Mucosa of descending colon (tissue), 3 donors: Measurements from ENCODE around the gene PTH1R. TPM values are rescaled to one million over a fixed set of nuclear protein-coding genes. Genes with fewer than 3 reads are reported as not detected.

Source experiments
- ATAC-seq: fragments of 200-7000 bp; cut with Tn5 transposase; one replicate; pipeline ENCODE4 v1.9.1; 2020; ENCODE audit warnings: mild to moderate bottlenecking, moderate library complexity
- DNase-seq, 3 donors: peaks; one replicate each; pipeline ENCODE4 v3.0.0-alpha.2; 2020
- H3K36me3 ChIP-seq: fragments of 200-600 bp; one replicate; pipeline ENCODE4 v1.8.0; 2021; ENCODE audit warnings: low read depth, mild to moderate bottlenecking
- H3K4me1 ChIP-seq: fragments of 200-600 bp; one replicate; pipeline ENCODE4 v1.8.0; 2021; ENCODE audit warnings: low read depth, mild to moderate bottlenecking
- H3K4me3 ChIP-seq: fragments of 200-600 bp; one replicate; pipeline ENCODE4 v1.8.0; 2021; ENCODE audit warnings: mild to moderate bottlenecking
- H3K9me3 ChIP-seq: fragments of 200-600 bp; one replicate; pipeline ENCODE4 v1.8.0; 2021; ENCODE audit warnings: mild to moderate bottlenecking
- CTCF ChIP-seq: fragments of 200-600 bp; IDR thresholded peaks from one replicate; pipeline ENCODE4 v1.8.0; 2022; ENCODE audit warnings: antibody characterized with exemption, mild to moderate bottlenecking
- intact Hi-C, 2 donors: fragments of 100-400 bp; cut with DNase I in 1 of 2; cut with micrococcal nuclease in 1 of 2; formaldehyde crosslinking; loops; one replicate each; pipeline versions ENCODE4 v1.11.0 to v1.11.1; 2022; cut with DNase I, micrococcal nuclease
- total RNA-seq, 3 donors: library from RNA; stranded (reverse); fragmentation: NEBNext Ultra II Directional in 2 of 3; extraction: Animal tissue kit (Norgen Biotek cat#: 25700) in 2 of 3; gene quantifications; one replicate each; pipeline versions ENCODE4 v1.2.1 to v1.2.4, GENCODE V29; 2021 to 2023
- donor health status: DM: no; HTN: no; CAD: no; lungs with moderate emphysema.
- donor health status: DM: no; HTN: no; CAD: no.
- donor health status: DM: no; HTN: yes; CAD: no.

PTH1R gene
- total RNA-seq, 3 donors from 2014 or later = 0.87 to 4.6 (median 1.9) TPM

GRCh38 chr3:46926871-46927717 lies 49.6 kb downstream of the PTH1R start:
- DNase-seq (peak; percentile 39 to 64 (median 50)), ATAC-seq (peak; percentile 61)
- Histone ChIP-seq H3K4me1 (peaks cover 53% of the 10 kb centered on the region), H3K9me3 (no peaks in the 10 kb centered on the region), H3K4me3 (no peak overlapping the region), H3K36me3 (no peaks in the 10 kb centered on the region)
- intact Hi-C loops = loop anchor here in 1 of 2 donors (5.0 kb wide), 1 partner anchor 70 kb away; no protein-coding TSS in a partner anchor
- TF ChIP-seq CTCF = no peak

- Histone ChIP-seq H3K36me3 (no peaks in the 10 kb centered on the region), H3K4me1 (peaks cover 59% of the 10 kb centered on the region), H3K4me3 (no peak overlapping the region), H3K9me3 (no peaks in the 10 kb centered on the region)
- ATAC-seq (no peak), DNase-seq (peak in 2 of 3 donors; percentile 19 to 24)
- no peak for TF ChIP-seq CTCF
- intact Hi-C loops = loop anchor here in 1 of 2 donors (5.0 kb wide), 1 partner anchor 70 kb away; no protein-coding TSS in a partner anchor
Observed at GRCh38 chr3:46927718-46928073, 50.2 kb downstream of the PTH1R start.

- no peak overlapping the region for H3K4me3 ChIP-seq
- intact Hi-C loops = loop anchor here in 1 of 2 donors (5.0 kb wide), 1 partner anchor 69 kb away; no protein-coding TSS in a partner anchor
- H3K4me1 ChIP-seq = peaks cover 65% of the 10 kb centered on the region
- H3K9me3 ChIP-seq = no peaks in the 10 kb centered on the region
- H3K36me3 ChIP-seq = no peaks in the 10 kb centered on the region
- DNase-seq = no peak
- TF ChIP-seq CTCF = no peak
- ATAC-seq = no peak
Observed at GRCh38 chr3:46928282-46928681, 50.8 kb downstream of the PTH1R start.

GRCh38 chr3:46929324-46929723 lies 51.8 kb downstream of the PTH1R start:
- no peak for TF ChIP-seq CTCF
- ATAC-seq (peak; percentile 71), DNase-seq (peak; percentile 70 to 79 (median 73))
- Histone ChIP-seq H3K4me3 (no peak overlapping the region), H3K4me1 (peaks cover 72% of the 10 kb centered on the region), H3K9me3 (no peaks in the 10 kb centered on the region), H3K36me3 (no peaks in the 10 kb centered on the region)
- intact Hi-C loops = loop anchor here in 1 of 2 donors (5.0 kb wide), 1 partner anchor 68 kb away; no protein-coding TSS in a partner anchor

- Histone ChIP-seq H3K9me3 (no peaks in the 10 kb centered on the region), H3K4me1 (peaks cover 78% of the 10 kb centered on the region), H3K36me3 (no peaks in the 10 kb centered on the region), H3K4me3 (no peak overlapping the region)
- intact Hi-C loops = no loop called here
- ATAC-seq (no peak), DNase-seq (peak in 2 of 3 donors; percentile 40 to 59)
- no peak for TF ChIP-seq CTCF
Observed at GRCh38 chr3:46930166-46930944, 52.8 kb downstream of the PTH1R start.
